ENCODE data around the gene BCL2L12. TPM values are rescaled to one million over a fixed set of nuclear protein-coding genes. Genes with fewer than 3 reads are reported as not detected.
"Not testable (repeated sequence)": the region's sequence is repeated elsewhere in the genome, so short reads cannot be mapped to it uniquely, and the experiment has no call there.

Gene BCL2L12
- total and polyA plus RNA-seq, 2 donors, result 18.7 to 27.1 TPM

GRCh38 chr19:49710372-49710951 lies 44.7 kb downstream of the BCL2L12 start:
- no peaks in the 10 kb centered on the region for H3K4me1 ChIP-seq (ENCODE audit: control insufficient read depth in 2 of 2, insufficient read depth in 2 of 2, low read length in 2 of 2)
- H3K27ac ChIP-seq (ENCODE audit: low read depth in 1 of 2, low read length in 1 of 2), result no peak overlapping the region
- no peaks in the 10 kb centered on the region for H3K36me3 ChIP-seq (ENCODE audit: control insufficient read depth in 2 of 2, insufficient read depth in 2 of 2, low read length in 1 of 2)
- 96% methylated on average over 20 of the region's 20 CpGs for WGBS
- H3K9me3 ChIP-seq (ENCODE audit: control insufficient read depth in 2 of 2, insufficient read depth in 1 of 2, low read length in 1 of 2), result no peaks in the 10 kb centered on the region
- no peak for DNase-seq (ENCODE audit: low read depth in 6 of 9, low spot score in 9 of 9)
- H3K27me3 ChIP-seq (ENCODE audit: control insufficient read depth in 2 of 2, insufficient read depth in 1 of 2, low read length in 1 of 2), result no peaks in the 10 kb centered on the region
- no peak overlapping the region for H3K4me3 ChIP-seq (ENCODE audit: low read length in 2 of 2)

DNA sequence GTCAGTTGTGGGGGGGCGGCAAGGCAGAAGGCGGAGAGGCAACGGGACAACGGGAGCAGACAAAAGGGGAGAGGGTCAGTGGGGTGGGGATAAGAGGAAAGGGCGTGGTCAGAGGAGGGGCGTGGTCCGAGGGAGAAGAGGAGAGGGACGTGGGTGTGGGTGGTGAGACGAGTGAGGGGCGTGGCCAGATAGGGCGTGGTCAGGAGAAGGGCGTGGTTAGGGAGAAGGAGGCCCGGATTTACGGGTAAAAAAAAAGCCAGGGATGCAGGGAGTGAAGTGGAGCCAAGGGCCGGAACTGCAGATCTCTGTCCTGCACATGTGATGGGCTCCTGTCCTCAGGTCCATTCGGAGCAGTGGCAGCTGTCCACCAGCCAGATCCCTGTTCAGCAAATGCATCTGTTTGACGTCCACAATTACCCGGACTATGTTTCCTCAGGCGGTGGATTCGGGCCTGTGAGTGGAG lies 46.7 kb downstream of the BCL2L12 start:
- Histone ChIP-seq H3K36me3 (ENCODE audit: control insufficient read depth in 2 of 2, insufficient read depth in 2 of 2, low read length in 1 of 2) (no peaks in the 10 kb centered on the region), H3K9me3 (ENCODE audit: control insufficient read depth in 2 of 2, insufficient read depth in 1 of 2, low read length in 1 of 2) (no peaks in the 10 kb centered on the region), H3K27me3 (ENCODE audit: control insufficient read depth in 2 of 2, insufficient read depth in 1 of 2, low read length in 1 of 2) (no peaks in the 10 kb centered on the region), H3K4me3 (ENCODE audit: low read length in 2 of 2) (no peak overlapping the region), H3K27ac (ENCODE audit: low read depth in 1 of 2, low read length in 1 of 2) (no peak overlapping the region), H3K4me1 (ENCODE audit: control insufficient read depth in 2 of 2, insufficient read depth in 2 of 2, low read length in 2 of 2) (no peaks in the 10 kb centered on the region)
- no peak for DNase-seq (ENCODE audit: low read depth in 6 of 9, low spot score in 9 of 9)
- WGBS, result 87% methylated on average over 20 of the region's 20 CpGs

DNA sequence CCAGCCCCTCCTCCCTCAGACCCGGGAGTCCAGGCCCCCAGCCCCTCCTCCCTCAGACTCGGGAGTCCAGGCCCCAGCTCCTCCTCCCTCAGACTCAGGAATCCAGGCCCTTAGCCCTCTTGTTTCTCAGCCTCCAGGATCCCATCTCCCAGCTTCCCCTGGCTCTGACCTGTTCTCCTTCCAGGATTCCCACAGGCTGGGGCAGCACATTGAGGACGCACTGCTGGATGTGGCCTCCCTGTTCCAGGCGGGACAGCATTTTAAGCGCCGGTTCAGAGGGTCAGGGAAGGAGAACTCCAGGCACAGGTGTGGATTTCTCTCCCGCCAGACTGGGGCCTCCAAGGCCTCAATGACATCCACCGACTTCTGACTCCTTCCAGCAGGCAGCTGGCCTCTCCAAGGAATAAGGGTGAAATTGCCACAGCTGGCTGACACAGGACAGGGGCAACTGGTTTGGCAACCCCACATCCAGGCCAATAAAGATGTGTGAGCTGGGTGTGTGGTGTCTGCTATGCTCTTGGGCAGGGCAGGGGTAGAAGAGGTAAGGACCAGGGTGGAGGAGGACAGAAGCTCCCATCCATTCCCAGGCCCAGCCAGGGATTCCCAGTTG lies 47.6 kb downstream of the BCL2L12 start:
- Histone ChIP-seq H3K4me3 (ENCODE audit: low read length in 2 of 2) (no peak overlapping the region), H3K9me3 (ENCODE audit: control insufficient read depth in 2 of 2, insufficient read depth in 1 of 2, low read length in 1 of 2) (no peaks in the 10 kb centered on the region), H3K4me1 (ENCODE audit: control insufficient read depth in 2 of 2, insufficient read depth in 2 of 2, low read length in 2 of 2) (peaks cover 0 to 2% of the 10 kb centered on the region in 2 donors), H3K27me3 (ENCODE audit: control insufficient read depth in 2 of 2, insufficient read depth in 1 of 2, low read length in 1 of 2) (no peaks in the 10 kb centered on the region), H3K36me3 (ENCODE audit: control insufficient read depth in 2 of 2, insufficient read depth in 2 of 2, low read length in 1 of 2) (no peaks in the 10 kb centered on the region), H3K27ac (ENCODE audit: low read depth in 1 of 2, low read length in 1 of 2) (no peak overlapping the region)
- 84% methylated on average over 8 of the region's 8 CpGs for WGBS
- DNase-seq (ENCODE audit: low read depth in 6 of 9, low spot score in 9 of 9), result no peak

DNA sequence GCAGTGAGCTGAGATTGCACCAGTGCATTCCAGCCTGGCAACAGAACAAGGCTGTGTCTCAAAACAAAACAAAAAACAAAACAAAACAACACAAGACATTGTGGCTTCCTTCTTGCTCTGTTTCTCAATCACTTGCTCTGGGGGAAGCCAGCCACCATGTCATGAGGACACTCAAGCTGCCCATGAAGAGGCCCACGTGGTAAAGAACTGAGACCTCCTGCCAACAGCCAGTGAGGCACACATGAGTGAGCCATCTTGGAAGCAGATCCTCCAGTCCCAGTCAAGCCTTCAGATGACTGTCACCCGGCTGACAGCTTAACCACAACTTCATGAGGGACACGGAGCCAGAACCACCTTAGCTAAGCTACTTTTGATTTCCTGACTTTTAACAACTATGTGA lies 50.4 kb downstream of the BCL2L12 start:
- no peaks in the 10 kb centered on the region for H3K36me3 ChIP-seq (ENCODE audit: control insufficient read depth in 2 of 2, insufficient read depth in 2 of 2, low read length in 1 of 2)
- DNase-seq (ENCODE audit: low read depth in 6 of 9, low spot score in 9 of 9), result no peak
- no peak overlapping the region for H3K4me3 ChIP-seq (ENCODE audit: low read length in 2 of 2)
- H3K27me3 ChIP-seq (ENCODE audit: control insufficient read depth in 2 of 2, insufficient read depth in 1 of 2, low read length in 1 of 2), result no peaks in the 10 kb centered on the region
- no peak overlapping the region for H3K27ac ChIP-seq (ENCODE audit: low read depth in 1 of 2, low read length in 1 of 2)
- peaks cover 0 to 2% of the 10 kb centered on the region in 2 donors for H3K4me1 ChIP-seq (ENCODE audit: control insufficient read depth in 2 of 2, insufficient read depth in 2 of 2, low read length in 2 of 2)
- WGBS, result 80% methylated on average over 3 of the region's 3 CpGs
- no peaks in the 10 kb centered on the region for H3K9me3 ChIP-seq (ENCODE audit: control insufficient read depth in 2 of 2, insufficient read depth in 1 of 2, low read length in 1 of 2)

DNA sequence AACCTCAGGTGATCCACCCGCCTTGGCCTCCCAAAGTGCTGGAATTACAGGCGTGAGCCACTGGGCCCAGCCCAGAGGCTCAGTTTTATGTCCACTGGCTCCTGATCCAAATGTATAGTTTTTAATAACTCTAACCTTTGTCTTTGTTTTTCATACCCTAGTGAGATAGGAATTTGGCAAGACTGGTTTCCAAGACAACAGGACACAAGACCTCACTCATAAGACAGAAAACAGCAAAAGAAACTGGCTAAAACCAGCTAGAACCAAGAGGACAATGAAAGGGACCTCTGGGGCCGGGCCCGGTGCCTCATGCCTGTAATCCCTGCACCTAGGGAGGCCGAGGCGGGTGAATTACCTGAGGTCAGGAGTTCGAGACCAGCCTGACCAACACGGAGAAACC lies 52.8 kb downstream of the BCL2L12 start:
- DNase-seq (ENCODE audit: low read depth in 6 of 9, low spot score in 9 of 9), result no peak
- Histone ChIP-seq H3K27me3 (ENCODE audit: control insufficient read depth in 2 of 2, insufficient read depth in 1 of 2, low read length in 1 of 2) (no peaks in the 10 kb centered on the region), H3K4me1 (ENCODE audit: control insufficient read depth in 2 of 2, insufficient read depth in 2 of 2, low read length in 2 of 2) (peaks cover 0 to 2% of the 10 kb centered on the region in 2 donors), H3K4me3 (ENCODE audit: low read length in 2 of 2) (no peak overlapping the region), H3K36me3 (ENCODE audit: control insufficient read depth in 2 of 2, insufficient read depth in 2 of 2, low read length in 1 of 2) (no peaks in the 10 kb centered on the region), H3K27ac (ENCODE audit: low read depth in 1 of 2, low read length in 1 of 2) (no peak overlapping the region), H3K9me3 (ENCODE audit: control insufficient read depth in 2 of 2, insufficient read depth in 1 of 2, low read length in 1 of 2) (no peaks in the 10 kb centered on the region)
- WGBS, result 91% methylated on average over 8 of the region's 8 CpGs

GRCh38 chr19:49718991-49719390 lies 53.3 kb downstream of the BCL2L12 start:
- no peak for DNase-seq (ENCODE audit: low read depth in 6 of 9, low spot score in 9 of 9)
- H3K27ac ChIP-seq (ENCODE audit: low read depth in 1 of 2, low read length in 1 of 2), result no peak overlapping the region
- peaks cover 0 to 2% of the 10 kb centered on the region in 2 donors for H3K4me1 ChIP-seq (ENCODE audit: control insufficient read depth in 2 of 2, insufficient read depth in 2 of 2, low read length in 2 of 2)
- no peaks in the 10 kb centered on the region for H3K36me3 ChIP-seq (ENCODE audit: control insufficient read depth in 2 of 2, insufficient read depth in 2 of 2, low read length in 1 of 2)
- no peaks in the 10 kb centered on the region for H3K27me3 ChIP-seq (ENCODE audit: control insufficient read depth in 2 of 2, insufficient read depth in 1 of 2, low read length in 1 of 2)
- 92% methylated on average over 6 of the region's 6 CpGs for WGBS
- no peaks in the 10 kb centered on the region for H3K9me3 ChIP-seq (ENCODE audit: control insufficient read depth in 2 of 2, insufficient read depth in 1 of 2, low read length in 1 of 2)
- H3K4me3 ChIP-seq (ENCODE audit: low read length in 2 of 2), result no peak overlapping the region

DNA sequence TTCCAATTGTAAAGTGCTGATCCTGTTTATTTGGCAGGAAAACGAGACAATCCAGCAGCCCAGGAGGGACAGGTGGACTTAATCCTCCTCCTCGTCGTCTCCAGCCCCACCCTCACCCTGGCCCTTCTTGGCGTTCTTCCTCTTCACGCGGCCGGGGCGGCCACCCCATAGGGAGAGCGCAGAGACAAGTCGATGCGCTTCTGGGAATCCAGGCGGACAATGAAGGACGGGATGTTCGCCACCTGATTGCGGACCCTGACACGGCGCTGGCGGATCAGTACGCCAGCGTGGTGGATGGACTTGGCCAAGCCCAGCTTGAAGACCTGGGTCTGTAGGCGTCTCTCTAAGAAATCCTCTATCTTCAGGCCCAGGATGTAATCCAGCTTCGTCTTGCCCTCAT lies 53.7 kb downstream of the BCL2L12 start:
- H3K27me3 ChIP-seq (ENCODE audit: control insufficient read depth in 2 of 2, insufficient read depth in 1 of 2, low read length in 1 of 2); H3K36me3 ChIP-seq (ENCODE audit: control insufficient read depth in 2 of 2, insufficient read depth in 2 of 2, low read length in 1 of 2); DNase-seq (ENCODE audit: low read depth in 6 of 9, low spot score in 9 of 9); H3K9me3 ChIP-seq (ENCODE audit: control insufficient read depth in 2 of 2, insufficient read depth in 1 of 2, low read length in 1 of 2); H3K27ac ChIP-seq (ENCODE audit: low read depth in 1 of 2, low read length in 1 of 2); H3K4me3 ChIP-seq (ENCODE audit: low read length in 2 of 2); H3K4me1 ChIP-seq (ENCODE audit: control insufficient read depth in 2 of 2, insufficient read depth in 2 of 2, low read length in 2 of 2): not testable (repeated sequence)
- WGBS, result 94% methylated on average over 22 of the region's 22 CpGs

Other genes with a start within 250 kb of the BCL2L12 start
- gene PTH2, start 242.5 kb upstream of the BCL2L12 start, total RNA-seq, result not detected
- gene PTH2, start 242.5 kb upstream of the BCL2L12 start, polyA plus RNA-seq, result not detected
- not detected for gene GFY, start 240.5 kb upstream of the BCL2L12 start, total RNA-seq
- 0.05 TPM for gene GFY, start 240.5 kb upstream of the BCL2L12 start, polyA plus RNA-seq
- under 0.01 TPM for gene SLC17A7, start 224.4 kb upstream of the BCL2L12 start, total RNA-seq
- 0.57 TPM for gene SLC17A7, start 224.4 kb upstream of the BCL2L12 start, polyA plus RNA-seq
- gene PIH1D1, start 214.1 kb upstream of the BCL2L12 start, total RNA-seq, result 99.1 TPM
- gene PIH1D1, start 214.1 kb upstream of the BCL2L12 start, polyA plus RNA-seq, result 130 TPM
- gene ALDH16A1, start 212.7 kb upstream of the BCL2L12 start, total RNA-seq, result 28.5 TPM
- 51.6 TPM for gene ALDH16A1, start 212.7 kb upstream of the BCL2L12 start, polyA plus RNA-seq
- gene FLT3LG, start 191.7 kb upstream of the BCL2L12 start, total RNA-seq, result 22.3 TPM
- 32.1 TPM for gene FLT3LG, start 191.7 kb upstream of the BCL2L12 start, polyA plus RNA-seq
- 3,666 TPM for gene RPL13A, start 178.3 kb upstream of the BCL2L12 start, total RNA-seq
- 4,231 TPM for gene RPL13A, start 178.3 kb upstream of the BCL2L12 start, polyA plus RNA-seq
- 3,463 TPM for gene RPS11, start 169.5 kb upstream of the BCL2L12 start, total RNA-seq
- 4,965 TPM for gene RPS11, start 169.5 kb upstream of the BCL2L12 start, polyA plus RNA-seq
- 120 TPM for gene FCGRT, start 153.3 kb upstream of the BCL2L12 start, total RNA-seq
- gene FCGRT, start 153.3 kb upstream of the BCL2L12 start, polyA plus RNA-seq, result 166 TPM
- 8.8 TPM for gene RCN3, start 137.9 kb upstream of the BCL2L12 start, total RNA-seq
- gene RCN3, start 137.9 kb upstream of the BCL2L12 start, polyA plus RNA-seq, result 32.7 TPM
- 137 TPM for gene NOSIP, start 85.4 kb upstream of the BCL2L12 start, total RNA-seq
- gene NOSIP, start 85.4 kb upstream of the BCL2L12 start, polyA plus RNA-seq, result 156 TPM
- 2.2 TPM for gene PRRG2, start 84.6 kb upstream of the BCL2L12 start, total RNA-seq
- 5.5 TPM for gene PRRG2, start 84.6 kb upstream of the BCL2L12 start, polyA plus RNA-seq
- 2.3 TPM for gene PRR12, start 74.8 kb upstream of the BCL2L12 start, total RNA-seq
- gene PRR12, start 74.8 kb upstream of the BCL2L12 start, polyA plus RNA-seq, result 10.2 TPM
- gene RRAS, start 25.8 kb upstream of the BCL2L12 start, total RNA-seq, result 12.7 TPM
- gene RRAS, start 25.8 kb upstream of the BCL2L12 start, polyA plus RNA-seq, result 60.9 TPM
- 3.2 TPM for gene SCAF1, start 23.7 kb upstream of the BCL2L12 start, total RNA-seq
- 17.2 TPM for gene SCAF1, start 23.7 kb upstream of the BCL2L12 start, polyA plus RNA-seq
- gene IRF3, start 76 bp upstream of the BCL2L12 start, total RNA-seq, result 83.6 TPM
- gene IRF3, start 76 bp upstream of the BCL2L12 start, polyA plus RNA-seq, result 259 TPM
- gene PRMT1, start 11.3 kb downstream of the BCL2L12 start, total RNA-seq, result 173 TPM
- 101 TPM for gene PRMT1, start 11.3 kb downstream of the BCL2L12 start, polyA plus RNA-seq
- 0.47 TPM for gene ADM5, start 23.7 kb downstream of the BCL2L12 start, total RNA-seq
- 5.5 TPM for gene ADM5, start 23.7 kb downstream of the BCL2L12 start, polyA plus RNA-seq
- gene CPT1C, start 25.2 kb downstream of the BCL2L12 start, total RNA-seq, result 0.61 TPM
- 3.5 TPM for gene CPT1C, start 25.2 kb downstream of the BCL2L12 start, polyA plus RNA-seq
- gene TSKS, start 97.4 kb downstream of the BCL2L12 start, total RNA-seq, result 2.6 TPM
- gene TSKS, start 97.4 kb downstream of the BCL2L12 start, polyA plus RNA-seq, result 2.4 TPM
- gene AP2A1, start 101.1 kb downstream of the BCL2L12 start, total RNA-seq, result 16.5 TPM
- gene AP2A1, start 101.1 kb downstream of the BCL2L12 start, polyA plus RNA-seq, result 26.5 TPM
- gene FUZ, start 147.4 kb downstream of the BCL2L12 start, total RNA-seq, result 16.6 TPM
- gene FUZ, start 147.4 kb downstream of the BCL2L12 start, polyA plus RNA-seq, result 20.9 TPM
- 7.6 TPM for gene MED25, start 152.4 kb downstream of the BCL2L12 start, total RNA-seq
- gene MED25, start 152.4 kb downstream of the BCL2L12 start, polyA plus RNA-seq, result 48.0 TPM
- 63.6 TPM for gene PTOV1, start 185.2 kb downstream of the BCL2L12 start, total RNA-seq
- 125 TPM for gene PTOV1, start 185.2 kb downstream of the BCL2L12 start, polyA plus RNA-seq
- gene PNKP, start 201.6 kb downstream of the BCL2L12 start, total RNA-seq, result 28.4 TPM
- gene PNKP, start 201.6 kb downstream of the BCL2L12 start, polyA plus RNA-seq, result 85.3 TPM
- gene AKT1S1, start 211.4 kb downstream of the BCL2L12 start, total RNA-seq, result 4.4 TPM
- 27.9 TPM for gene AKT1S1, start 211.4 kb downstream of the BCL2L12 start, polyA plus RNA-seq
- 2.9 TPM for gene TBC1D17, start 211.8 kb downstream of the BCL2L12 start, total RNA-seq
- 69.7 TPM for gene TBC1D17, start 211.8 kb downstream of the BCL2L12 start, polyA plus RNA-seq
- gene IL4I1, start 231.0 kb downstream of the BCL2L12 start, total RNA-seq, result 8.6 TPM
- 11.5 TPM for gene IL4I1, start 231.0 kb downstream of the BCL2L12 start, polyA plus RNA-seq

Measured in thymus (tissue), 11 donors.